Measurements from ENCODE around the gene MEGF11. TPM values are rescaled to one million over a fixed set of nuclear protein-coding genes. Genes with fewer than 3 reads are reported as not detected.

The MEGF11 gene
- polyA plus RNA-seq, 1 of the 3 experiments (the other 2 are of a cell fraction), result not detected

- WGBS (ENCODE audit: low lambda C conversion rate), result 92% methylated on average over 5 of the region's 5 CpGs
- Histone ChIP-seq H3K79me2 (ENCODE audit: insufficient read depth) (peaks cover 31% of the 10 kb centered on the region), H3F3A (replicated peaks; ENCODE audit: insufficient read depth) (peaks cover 9% of the 10 kb centered on the region), H3K4me1 (ENCODE audit: control insufficient read depth in 1 of 2, insufficient read depth in 2 of 2, low read depth in 1 of 2, low read length in 1 of 2) (no peaks in the 10 kb centered on the region), H3K4me3 (ENCODE audit: low read depth in 2 of 2, low read length in 1 of 2) (no peak overlapping the region), H3K9ac (no peak overlapping the region), H3K36me3 (replicated peaks in 1 of 2; ENCODE audit: control insufficient read depth in 1 of 2, insufficient read depth in 2 of 2, low read length in 1 of 2) (peaks cover 68 to 82% of the 10 kb centered on the region in 2 experiments), H3K27ac (ENCODE audit: low read depth in 2 of 2, low read length in 1 of 2) (no peak overlapping the region), H3K4me2 (no peak overlapping the region), H3K9me3 (no peaks in the 10 kb centered on the region), H3K9me2 (no peaks in the 10 kb centered on the region), H3K27me3 (ENCODE audit: insufficient read depth) (no peaks in the 10 kb centered on the region), H2AFZ (ENCODE audit: low read depth) (no peak overlapping the region), H4K20me1 (ENCODE audit: insufficient read depth) (peaks cover 11% of the 10 kb centered on the region)
- DNase-seq, result no peak
- ChIA-PET POLR2A (no interaction called here), CTCF (no interaction called here)
- TF ChIP-seq FOXJ3 (CRISPR knock-in tag; IDR thresholded peaks at IDR 0.05), result no peak
Measured at GRCh38 chr15:65893060-65893459, 360.5 kb downstream of the MEGF11 start.

GRCh38 chr15:65888981-65889380 is 364.6 kb downstream of the MEGF11 start:
- CTCF ChIA-PET, result no interaction called here
- Histone ChIP-seq H3K9me3 (no peaks in the 10 kb centered on the region), H3F3A (replicated peaks; ENCODE audit: insufficient read depth) (peaks cover 5% of the 10 kb centered on the region), H3K27me3 (ENCODE audit: insufficient read depth) (no peaks in the 10 kb centered on the region), H3K79me2 (ENCODE audit: insufficient read depth) (peaks cover 45% of the 10 kb centered on the region), H3K9ac (no peak overlapping the region), H4K20me1 (ENCODE audit: insufficient read depth) (peaks cover 11% of the 10 kb centered on the region), H3K4me2 (no peak overlapping the region), H3K4me3 (ENCODE audit: low read depth in 2 of 2, low read length in 1 of 2) (no peak overlapping the region), H3K9me2 (no peaks in the 10 kb centered on the region), H3K4me1 (ENCODE audit: control insufficient read depth in 1 of 2, insufficient read depth in 2 of 2, low read depth in 1 of 2, low read length in 1 of 2) (no peaks in the 10 kb centered on the region), H3K27ac (ENCODE audit: low read depth in 2 of 2, low read length in 1 of 2) (no peak overlapping the region), H3K36me3 (replicated peaks in 1 of 2; ENCODE audit: control insufficient read depth in 1 of 2, insufficient read depth in 2 of 2, low read length in 1 of 2) (peaks cover 74 to 83% of the 10 kb centered on the region in 2 experiments), H2AFZ (ENCODE audit: low read depth) (no peak overlapping the region)
- 90% methylated on average over 3 of the region's 3 CpGs for WGBS (ENCODE audit: low lambda C conversion rate)
- POLR2A ChIA-PET, result no interaction called here
- DNase-seq, result no peak
- TF ChIP-seq RXRA (IDR thresholded peaks at IDR 0.05; ENCODE audit: borderline replicate concordance, low read depth) (no peak), FOXJ3 (CRISPR knock-in tag; IDR thresholded peaks at IDR 0.05) (no peak), RAD21 (IDR thresholded peaks at IDR 0.05; ENCODE audit: low read length) (no peak), GATA2 (CRISPR knock-in tag; IDR thresholded peaks at IDR 0.05) (no peak), FOSL2 (IDR thresholded peaks at IDR 0.05; ENCODE audit: borderline replicate concordance, low read depth) (no peak), IRF3 (IDR thresholded peaks at IDR 0.05; ENCODE audit: low read depth, low read length) (no peak)

- no peak for DNase-seq
- Histone ChIP-seq H3K27me3 (ENCODE audit: insufficient read depth) (no peaks in the 10 kb centered on the region), H2AFZ (ENCODE audit: low read depth) (no peak overlapping the region), H3K27ac (ENCODE audit: low read depth in 2 of 2, low read length in 1 of 2) (no peak overlapping the region), H3K9me2 (no peaks in the 10 kb centered on the region), H3F3A (replicated peaks; ENCODE audit: insufficient read depth) (peaks cover 5% of the 10 kb centered on the region), H3K4me1 (ENCODE audit: control insufficient read depth in 1 of 2, insufficient read depth in 2 of 2, low read depth in 1 of 2, low read length in 1 of 2) (no peaks in the 10 kb centered on the region), H3K9me3 (no peaks in the 10 kb centered on the region), H3K9ac (no peak overlapping the region), H3K4me3 (ENCODE audit: low read depth in 2 of 2, low read length in 1 of 2) (no peak overlapping the region), H4K20me1 (ENCODE audit: insufficient read depth) (peaks cover 14% of the 10 kb centered on the region), H3K79me2 (ENCODE audit: insufficient read depth) (peaks cover 52% of the 10 kb centered on the region), H3K36me3 (replicated peaks in 1 of 2; ENCODE audit: control insufficient read depth in 1 of 2, insufficient read depth in 2 of 2, low read length in 1 of 2) (peaks cover 85 to 88% of the 10 kb centered on the region in 2 experiments), H3K4me2 (no peak overlapping the region)
- 96% methylated on average over 3 of the region's 3 CpGs for WGBS (ENCODE audit: low lambda C conversion rate)
- TF ChIP-seq MEF2A (IDR thresholded peaks at IDR 0.05; ENCODE audit: borderline replicate concordance, low read depth) (no peak), TAF1 (IDR thresholded peaks at IDR 0.05; ENCODE audit: borderline replicate concordance, low read depth, low read length) (no peak), USF2 (IDR thresholded peaks at IDR 0.05; ENCODE audit: borderline replicate concordance, low read depth, low read length) (no peak), PBX3 (IDR thresholded peaks at IDR 0.05) (no peak), EP300 (IDR thresholded peaks at IDR 0.05; ENCODE audit: borderline replicate concordance in 1 of 2, low read depth in 1 of 2, low read length in 1 of 2) (no peak), NRF1 (IDR thresholded peaks at IDR 0.05; ENCODE audit: low read depth, low read length) (no peak), SMC3 (IDR thresholded peaks at IDR 0.05; ENCODE audit: low read depth, low read length) (no peak), RXRA (IDR thresholded peaks at IDR 0.05; ENCODE audit: borderline replicate concordance, low read depth) (no peak), CTCF (IDR thresholded peaks at IDR 0.05) (no peak)
- POLR2A ChIA-PET, result no interaction called here
- CTCF ChIA-PET, result no interaction called here
Measured at GRCh38 chr15:65887565-65887964, 366.0 kb downstream of the MEGF11 start.
